Measurements from ENCODE around the gene KLRC1.
"Not testable (repeated sequence)": the region's sequence is repeated elsewhere in the genome, so short reads cannot be mapped to it uniquely, and the experiment has no call there.

Gene KLRC1

GRCh38 chr12:10422159-10422558, 31.0 kb downstream of the KLRC1 start:
- not testable (repeated sequence) for H3K4me3 ChIP-seq (ENCODE audit: low read depth, low read length); H3K27ac ChIP-seq (ENCODE audit: low read depth, low read length); H3K9me3 ChIP-seq (ENCODE audit: control insufficient read depth, insufficient read depth, low read depth, low read length); H3K9ac ChIP-seq (ENCODE audit: low read length); H3K27me3 ChIP-seq (ENCODE audit: control insufficient read depth, insufficient read depth, low read length); H3K36me3 ChIP-seq (ENCODE audit: control insufficient read depth, insufficient read depth, low read length); H3K4me1 ChIP-seq (ENCODE audit: control insufficient read depth, insufficient read depth, low read length)

GRCh38 chr12:10420334-10420733, 32.8 kb downstream of the KLRC1 start, which contains the start of gene KLRC3:
KLRC3 (minus strand) TSS chr12:10420595; CDS start chr12:10420550, 45 bp downstream.
- not testable (repeated sequence) for H3K9ac ChIP-seq (ENCODE audit: low read length); H3K27ac ChIP-seq (ENCODE audit: low read depth, low read length); H3K4me3 ChIP-seq (ENCODE audit: low read depth, low read length)

GRCh38 chr12:10409392-10409791, 43.8 kb downstream of the KLRC1 start, which contains the start of gene KLRC4:
KLRC4 (minus strand) TSS chr12:10409757; CDS start chr12:10409575, 182 bp downstream.
- Histone ChIP-seq H3K4me3 (ENCODE audit: low read depth, low read length) (no peak within 1 kb of the TSS), H3K9ac (ENCODE audit: low read length) (no peak within 1 kb of the TSS), H3K4me1 (ENCODE audit: control insufficient read depth, insufficient read depth, low read length) (peaks cover 7% of the 10 kb centered on the region; the same call in 1 of the 2 replicates), H3K27me3 (ENCODE audit: control insufficient read depth, insufficient read depth, low read length) (no peaks in the 10 kb centered on the region), H3K9me3 (ENCODE audit: control insufficient read depth, insufficient read depth, low read depth, low read length) (0 out of 2 replicates have a peak, but pooled peaks cover 6% of the 10 kb centered on the region), H3K36me3 (ENCODE audit: control insufficient read depth, insufficient read depth, low read length) (no peaks in the 10 kb centered on the region), H3K27ac (ENCODE audit: low read depth, low read length) (no peak within 1 kb of the TSS)

More at GRCh38 chr12:10420334-10420733, 32.8 kb downstream of the KLRC1 start, which contains the start of gene KLRC3:
- not testable (repeated sequence) for H3K9me3 ChIP-seq (ENCODE audit: control insufficient read depth, insufficient read depth, low read depth, low read length); H3K27me3 ChIP-seq (ENCODE audit: control insufficient read depth, insufficient read depth, low read length); H3K4me1 ChIP-seq (ENCODE audit: control insufficient read depth, insufficient read depth, low read length); H3K36me3 ChIP-seq (ENCODE audit: control insufficient read depth, insufficient read depth, low read length)

GRCh38 chr12:10408842-10409241, 44.3 kb downstream of the KLRC1 start:
- Histone ChIP-seq H3K4me3 (ENCODE audit: low read depth, low read length) (no peak overlapping the region), H3K4me1 (ENCODE audit: control insufficient read depth, insufficient read depth, low read length) (peaks cover 7% of the 10 kb centered on the region; the same call in 1 of the 2 replicates), H3K27ac (ENCODE audit: low read depth, low read length) (no peak overlapping the region), H3K9me3 (ENCODE audit: control insufficient read depth, insufficient read depth, low read depth, low read length) (0 out of 2 replicates have a peak, but pooled peaks cover 6% of the 10 kb centered on the region), H3K36me3 (ENCODE audit: control insufficient read depth, insufficient read depth, low read length) (no peaks in the 10 kb centered on the region), H3K9ac (ENCODE audit: low read length) (no peak overlapping the region), H3K27me3 (ENCODE audit: control insufficient read depth, insufficient read depth, low read length) (no peaks in the 10 kb centered on the region)

GRCh38 chr12:10406725-10407124, 46.5 kb downstream of the KLRC1 start:
- no peak overlapping the region for H3K27ac ChIP-seq (ENCODE audit: low read depth, low read length)
- no peaks in the 10 kb centered on the region for H3K36me3 ChIP-seq (ENCODE audit: control insufficient read depth, insufficient read depth, low read length)
- H3K9me3 ChIP-seq (ENCODE audit: control insufficient read depth, insufficient read depth, low read depth, low read length): 0 out of 2 replicates have a peak, but pooled peaks cover 6% of the 10 kb centered on the region
- no peak overlapping the region for H3K9ac ChIP-seq (ENCODE audit: low read length)
- H3K27me3 ChIP-seq (ENCODE audit: control insufficient read depth, insufficient read depth, low read length): no peaks in the 10 kb centered on the region
- peaks cover 7% of the 10 kb centered on the region; the same call in 1 of the 2 replicates for H3K4me1 ChIP-seq (ENCODE audit: control insufficient read depth, insufficient read depth, low read length)
- H3K4me3 ChIP-seq (ENCODE audit: low read depth, low read length): no peak overlapping the region

GRCh38 chr12:10405294-10405693, 47.9 kb downstream of the KLRC1 start:
- Histone ChIP-seq H3K9me3 (ENCODE audit: control insufficient read depth, insufficient read depth, low read depth, low read length) (0 out of 2 replicates have a peak, but pooled peaks cover 6% of the 10 kb centered on the region), H3K9ac (ENCODE audit: low read length) (no peak overlapping the region), H3K27ac (ENCODE audit: low read depth, low read length) (no peak overlapping the region), H3K4me3 (ENCODE audit: low read depth, low read length) (no peak overlapping the region), H3K36me3 (ENCODE audit: control insufficient read depth, insufficient read depth, low read length) (no peaks in the 10 kb centered on the region), H3K27me3 (ENCODE audit: control insufficient read depth, insufficient read depth, low read length) (no peaks in the 10 kb centered on the region), H3K4me1 (ENCODE audit: control insufficient read depth, insufficient read depth, low read length) (no peaks in the 10 kb centered on the region)

GRCh38 chr12:10404798-10405197, 48.4 kb downstream of the KLRC1 start:
- Histone ChIP-seq H3K9ac (ENCODE audit: low read length) (no peak overlapping the region), H3K27ac (ENCODE audit: low read depth, low read length) (no peak overlapping the region), H3K4me1 (ENCODE audit: control insufficient read depth, insufficient read depth, low read length) (no peaks in the 10 kb centered on the region), H3K36me3 (ENCODE audit: control insufficient read depth, insufficient read depth, low read length) (no peaks in the 10 kb centered on the region), H3K4me3 (ENCODE audit: low read depth, low read length) (no peak overlapping the region), H3K27me3 (ENCODE audit: control insufficient read depth, insufficient read depth, low read length) (no peaks in the 10 kb centered on the region), H3K9me3 (ENCODE audit: control insufficient read depth, insufficient read depth, low read depth, low read length) (0 out of 2 replicates have a peak, but pooled peaks cover 6% of the 10 kb centered on the region)

GRCh38 chr12:10400829-10401228, 52.3 kb downstream of the KLRC1 start:
- H3K9me3 ChIP-seq (ENCODE audit: control insufficient read depth, insufficient read depth, low read depth, low read length): 0 out of 2 replicates have a peak, but pooled peaks cover 6% of the 10 kb centered on the region
- H3K4me3 ChIP-seq (ENCODE audit: low read depth, low read length): no peak overlapping the region
- no peaks in the 10 kb centered on the region for H3K27me3 ChIP-seq (ENCODE audit: control insufficient read depth, insufficient read depth, low read length)
- no peaks in the 10 kb centered on the region for H3K36me3 ChIP-seq (ENCODE audit: control insufficient read depth, insufficient read depth, low read length)
- H3K9ac ChIP-seq (ENCODE audit: low read length): no peak overlapping the region
- no peak overlapping the region for H3K27ac ChIP-seq (ENCODE audit: low read depth, low read length)
- peaks cover 5% of the 10 kb centered on the region; the same call in 1 of the 2 replicates for H3K4me1 ChIP-seq (ENCODE audit: control insufficient read depth, insufficient read depth, low read length)

- H3K36me3 ChIP-seq (ENCODE audit: control insufficient read depth, insufficient read depth, low read length): no peaks in the 10 kb centered on the region
- H3K9me3 ChIP-seq (ENCODE audit: control insufficient read depth, insufficient read depth, low read depth, low read length): no peaks in the 10 kb centered on the region
- H3K4me3 ChIP-seq (ENCODE audit: low read depth, low read length): no peak overlapping the region
- no peak overlapping the region for H3K27ac ChIP-seq (ENCODE audit: low read depth, low read length)
- no peak overlapping the region for H3K9ac ChIP-seq (ENCODE audit: low read length)
- no peaks in the 10 kb centered on the region for H3K27me3 ChIP-seq (ENCODE audit: control insufficient read depth, insufficient read depth, low read length)
- peaks cover 14% of the 10 kb centered on the region; the same call in 1 of the 2 replicates for H3K4me1 ChIP-seq (ENCODE audit: control insufficient read depth, insufficient read depth, low read length)
Measured at GRCh38 chr12:10398168-10398567, 55.0 kb downstream of the KLRC1 start.

- Histone ChIP-seq H3K4me3 (ENCODE audit: low read depth, low read length) (peak overlapping the region; percentile 32; the same call in 1 of the 2 replicates), H3K36me3 (ENCODE audit: control insufficient read depth, insufficient read depth, low read length) (no peaks in the 10 kb centered on the region), H3K9ac (ENCODE audit: low read length) (no peak overlapping the region), H3K9me3 (ENCODE audit: control insufficient read depth, insufficient read depth, low read depth, low read length) (no peaks in the 10 kb centered on the region), H3K27me3 (ENCODE audit: control insufficient read depth, insufficient read depth, low read length) (no peaks in the 10 kb centered on the region), H3K4me1 (ENCODE audit: control insufficient read depth, insufficient read depth, low read length) (peaks cover 14% of the 10 kb centered on the region; the same call in 1 of the 2 replicates), H3K27ac (ENCODE audit: low read depth, low read length) (no peak overlapping the region)
Measured at GRCh38 chr12:10397296-10397695, 55.9 kb downstream of the KLRC1 start.

- H3K27me3 ChIP-seq (ENCODE audit: control insufficient read depth, insufficient read depth, low read length); H3K36me3 ChIP-seq (ENCODE audit: control insufficient read depth, insufficient read depth, low read length); H3K27ac ChIP-seq (ENCODE audit: low read depth, low read length); H3K9me3 ChIP-seq (ENCODE audit: control insufficient read depth, insufficient read depth, low read depth, low read length): not testable (repeated sequence)
- Histone ChIP-seq H3K4me1 (ENCODE audit: control insufficient read depth, insufficient read depth, low read length) (peaks cover 14% of the 10 kb centered on the region; the same call in 1 of the 2 replicates), H3K4me3 (ENCODE audit: low read depth, low read length) (peak overlapping the region; percentile 29; the same call in 1 of the 2 replicates), H3K9ac (ENCODE audit: low read length) (peak overlapping the region; percentile 26)
Measured at GRCh38 chr12:10396176-10396575, 57.0 kb downstream of the KLRC1 start.
